HCT116 (cell line): ENCODE measurements around the gene PEX11G. TPM values are rescaled to one million over a fixed set of nuclear protein-coding genes. Genes with fewer than 3 reads are reported as not detected.
A peak's percentile ranks its signal among the peaks of the same experiment; 100 is the strongest.

Experiments used
- ATAC-seq: fragments of 200-7000 bp; cut with Tn5 transposase; 2 replicates; pipeline ENCODE4 v1.9.1; 2020; ENCODE audit warnings: mild to moderate bottlenecking, moderate library complexity
- BruUV-seq: library from RNA; stranded (reverse); fragments of 400-500 nt; replicated peaks from 2 replicates; lab custom pipeline; 2021; lab: Mats Ljungman, UMichigan
- CTCF ChIA-PET: fragments of 300-600 bp; sonication (Branson Sonifier 250); formaldehyde crosslinking; loops from one replicate; lab custom pipeline; 2021; ENCODE audit warnings: antibody characterized with exemption; lab: Charles Lee
- POLR2A ChIA-PET: fragments of 300-600, 350-600 bp; sonication (Branson Sonifier 250); formaldehyde crosslinking; loops from one replicate; lab custom pipeline; 2021; ENCODE audit warnings: antibody characterized with exemption; lab: Charles Lee
- RAD21 ChIA-PET, 2 experiments: fragments of 300-600 bp; sonication (Branson Sonifier 250); formaldehyde crosslinking; loops; one replicate each; lab custom pipeline; 2023; ENCODE audit warnings: low total read pairs in 2 of 2; ENCODE audit not compliant: uncharacterized antibody in 2 of 2, unreplicated experiment in 2 of 2, low non-redundant PET in 1 of 2; lab: Charles Lee
- DNase-seq: peaks from one replicate; pipeline ENCODE4 v3.0.0-alpha.2; 2010; ENCODE audit warnings: low read depth, low spot score
- H2AFZ ChIP-seq: fragments of 200-600 bp; shearing (Covaris generic), sonication (generic); 2 replicates; pipeline ENCODE4 v1.6.1; 2017; ENCODE audit warnings: low read depth, mixed run types, mixed read lengths, antibody characterized with exemption, low read length; ENCODE audit not compliant: poor library complexity, severe bottlenecking
- H3K27ac ChIP-seq: 2 replicates; pipeline ENCODE4 v1.5.1; 2012; ENCODE audit warnings: low read depth, low read length
- H3K27me3 ChIP-seq: fragments of 200-600 bp; sonication (generic); 2 replicates; pipeline ENCODE4 v1.6.1; 2016; ENCODE audit warnings: mixed run types, low read length, mixed read lengths; ENCODE audit not compliant: insufficient read depth
- H3K36me3 ChIP-seq, 2 experiments: fragments of 200-500 bp in 1 of 2; fragments of 200-600 bp in 1 of 2; sonication (Bioruptor generic) in 1 of 2; sonication (generic) in 1 of 2; 2 replicates each; pipeline versions ENCODE4 v1.5.1 to v1.6.1; 2014 to 2016; ENCODE audit warnings: low read length in 2 of 2, inconsistent platforms in 1 of 2, mixed read lengths in 1 of 2, mixed run types in 1 of 2; ENCODE audit not compliant: insufficient read depth in 2 of 2, control insufficient read depth in 1 of 2
- H3K4me1 ChIP-seq, 2 experiments: fragments of 200-600 bp in 1 of 2; sonication (generic) in 1 of 2; 2 replicates each; pipeline versions ENCODE4 v1.5.1 to v1.6.1; 2012 to 2017; ENCODE audit warnings: low read length in 2 of 2, inconsistent platforms in 1 of 2, mild to moderate bottlenecking in 1 of 2, mixed read lengths in 1 of 2, mixed run types in 1 of 2, moderate library complexity in 1 of 2; ENCODE audit not compliant: insufficient read depth in 2 of 2, control insufficient read depth in 1 of 2
- H3K4me2 ChIP-seq: fragments of 200-600 bp; sonication (generic); 2 replicates; pipeline ENCODE4 v1.6.1; 2017; ENCODE audit warnings: mixed run types, low read length, mixed read lengths
- H3K4me3 ChIP-seq, 2 experiments: fragments of 200-600 bp in 1 of 2; sonication (generic) in 1 of 2; replicated peaks in 1 of 2; 2 replicates each; pipeline ENCODE4 v1.5.1; 2011 to 2016; ENCODE audit warnings: low read length in 2 of 2, control low read depth in 1 of 2, low read depth in 1 of 2, mild to moderate bottlenecking in 1 of 2, mixed read lengths in 1 of 2, mixed run types in 1 of 2
- H3K79me2 ChIP-seq: fragments of 200-600 bp; sonication (generic); 2 replicates; pipeline ENCODE4 v1.6.1; 2017; ENCODE audit warnings: mild to moderate bottlenecking, mixed run types, low read length, moderate library complexity, mixed read lengths; ENCODE audit not compliant: insufficient read depth
- H3K9ac ChIP-seq: fragments of 200-600 bp; sonication (generic); 2 replicates; pipeline ENCODE4 v1.6.1; 2016; ENCODE audit warnings: low read length, mixed read lengths
- H3K9me2 ChIP-seq: fragments of 200-600 bp; sonication (generic), shearing (Covaris generic); 2 replicates; pipeline ENCODE4 v1.6.1; 2017; ENCODE audit warnings: mixed run types, mild to moderate bottlenecking, moderate library complexity; ENCODE audit not compliant: insufficient read depth
- H3K9me3 ChIP-seq, 2 experiments: fragments of 200-500 bp in 1 of 2; fragments of 200-600 bp in 1 of 2; sonication (Bioruptor generic) in 1 of 2; sonication (generic) in 1 of 2; 2 replicates each; pipeline ENCODE4 v1.6.1; 2014 to 2017; ENCODE audit warnings: low read length in 2 of 2, mixed read lengths in 2 of 2, inconsistent platforms in 1 of 2, low read depth in 1 of 2, mild to moderate bottlenecking in 1 of 2, mixed run types in 1 of 2, moderate library complexity in 1 of 2; ENCODE audit not compliant: control insufficient read depth in 1 of 2, insufficient read depth in 1 of 2
- H4K20me1 ChIP-seq: fragments of 200-600 bp; sonication (generic), shearing (Covaris generic); 2 replicates; pipeline ENCODE4 v1.6.1; 2017; ENCODE audit warnings: mixed run types, mild to moderate bottlenecking, moderate library complexity; ENCODE audit not compliant: insufficient read depth
- ATF3 ChIP-seq: IDR thresholded peaks from 2 replicates; pipeline ENCODE4 v1.6.1; 2012
- CBX3 ChIP-seq: IDR thresholded peaks from 2 replicates; pipeline ENCODE4 v1.6.1; 2012; ENCODE audit warnings: low read depth
- ELF1 ChIP-seq: IDR thresholded peaks from 2 replicates; pipeline ENCODE4 v1.6.1; 2012; ENCODE audit warnings: low read depth, borderline replicate concordance
- EZH2phosphoT487 ChIP-seq: fragments of 200-600 bp; IDR thresholded peaks from 2 replicates; pipeline ENCODE4 v1.6.1; 2018; ENCODE audit warnings: antibody characterized with exemption, borderline replicate concordance
- FOSL1 ChIP-seq: IDR thresholded peaks from 2 replicates; pipeline ENCODE4 v1.6.1; 2012; ENCODE audit warnings: low read depth
- MAX ChIP-seq: IDR thresholded peaks from 2 replicates; pipeline ENCODE4 v1.6.1; 2012
- POLR2AphosphoS5 ChIP-seq: IDR thresholded peaks from 2 replicates; pipeline ENCODE4 v1.6.1; 2011; ENCODE audit warnings: mild to moderate bottlenecking, low read depth, low read length, moderate library complexity
- SIN3A ChIP-seq: IDR thresholded peaks from 2 replicates; pipeline ENCODE4 v1.6.1; 2012; ENCODE audit warnings: low read depth
- SP1 ChIP-seq: IDR thresholded peaks from 2 replicates; pipeline ENCODE4 v1.6.1; 2012; ENCODE audit warnings: low read depth
- TCF7L2 ChIP-seq: IDR thresholded peaks from 2 replicates; pipeline ENCODE4 v1.7.0; 2011; ENCODE audit warnings: borderline replicate concordance, inconsistent platforms; ENCODE audit not compliant: insufficient read depth, insufficient read length; ENCODE audit errors: extremely low read depth
- YY1 ChIP-seq: IDR thresholded peaks from 2 replicates; pipeline ENCODE4 v1.6.1; 2011; ENCODE audit warnings: low read length, low read depth, moderate library complexity, mild to moderate bottlenecking; ENCODE audit not compliant: insufficient replicate concordance; ENCODE audit errors: extremely low read depth
- ZBTB33 ChIP-seq: IDR thresholded peaks from 2 replicates; pipeline ENCODE4 v1.6.1; 2011; ENCODE audit warnings: mild to moderate bottlenecking, low read length, moderate library complexity; ENCODE audit not compliant: insufficient replicate concordance; ENCODE audit errors: extremely low read depth
- intact Hi-C: fragments of 100-400 bp; cut with micrococcal nuclease; formaldehyde crosslinking; loops from 2 replicates; pipeline ENCODE4 v1.10.0; 2022
- total RNA-seq: library from RNA; stranded (reverse); gene quantifications from one replicate; pipeline ENCODE4 v1.2.1, GENCODE V29; 2021; ENCODE audit not compliant: unreplicated experiment

Gene PEX11G
- total RNA-seq, 1 experiment from 2014 or later, result 6.4 TPM

- peak within 1 kb of the TSS; percentile 72 for H3K9ac ChIP-seq
- H3K4me1 ChIP-seq, result peaks cover 11 to 17% of the 10 kb centered on the region in 2 experiments; a peak in 3 of 4 replicates
- H3K27ac ChIP-seq, result peak within 1 kb of the TSS; percentile 49
- ChIA-PET RAD21 (no interaction called here), POLR2A (interaction anchor here (0.7 to 1.4 kb wide), 4 partner anchors 16 to 423 kb away, joined by 3 to 5 read pairs (median 4); no protein-coding TSS in a partner anchor), CTCF (interaction anchor here (1.5 kb wide), 1 partner anchor 168 kb away, joined by 5 read pairs; no protein-coding TSS in a partner anchor)
- H3K9me3 ChIP-seq, result no peaks in the 10 kb centered on the region
- H3K4me3 ChIP-seq, result peak within 1 kb of the TSS; percentile 77 to 89
- H4K20me1 ChIP-seq, result no peaks in the 10 kb centered on the region
- H3K79me2 ChIP-seq, result peaks cover 4% of the 10 kb centered on the region; the same call in 1 of the 2 replicates
- no peak within 1 kb of the TSS for H2AFZ ChIP-seq
- intact Hi-C loops, result loop anchor here (1.0 kb wide), 1 partner anchor 12 kb away; no protein-coding TSS in a partner anchor
- no peaks in the 10 kb centered on the region for H3K27me3 ChIP-seq
- H3K4me2 ChIP-seq, result peak within 1 kb of the TSS; percentile 98
- ATAC-seq (peak; percentile 89), DNase-seq (peak; percentile 90)
- H3K9me2 ChIP-seq, result no peaks in the 10 kb centered on the region
- no peaks in the 10 kb centered on the region for H3K36me3 ChIP-seq
- no TSS peak for BruUV-seq
- TF ChIP-seq ATF3, result no peak; the same call in 1 of the 2 replicates
- TF ChIP-seq EZH2phosphoT487, result no peak
- peak; percentile 95 for TF ChIP-seq FOSL1
- peak; percentile 89 for TF ChIP-seq CBX3
- peak; percentile 97 for TF ChIP-seq SP1
- TF ChIP-seq MAX, result peak; percentile 98
- no peak for TF ChIP-seq ZBTB33
- peak; percentile 42; the same call in 1 of the 2 replicates for TF ChIP-seq POLR2AphosphoS5
- TF ChIP-seq SIN3A, result peak; percentile 99
- TF ChIP-seq ELF1, result no peak; the same call in 1 of the 2 replicates
- peak; percentile 90 for TF ChIP-seq TCF7L2
- peak; percentile 78 for TF ChIP-seq YY1
Measured at GRCh38 chr19:7522072-7522922, 33.5 kb upstream of the PEX11G start, which contains the start of gene MCOLN1. Gene MCOLN1 (plus strand): TSS chr19:7522624. CDS start chr19:7522751, 127 bp downstream.
